GM12801 (cell line): ENCODE data around the gene TSPAN4.

Experiments used
- CTCF ChIP-seq: IDR thresholded peaks from one replicate; pipeline ENCODE4 v1.5.1; 2011; ENCODE audit warnings: control low read depth; ENCODE audit not compliant: insufficient read length; ENCODE audit errors: extremely low read depth

The TSPAN4 gene

GRCh38 chr11:802018-802617 is 40.5 kb upstream of the TSPAN4 start:
- TF ChIP-seq CTCF: no peak

- no peak for TF ChIP-seq CTCF
Observed at GRCh38 chr11:802693-803466, 39.8 kb upstream of the TSPAN4 start.

GRCh38 chr11:803467-803742 is 39.2 kb upstream of the TSPAN4 start:
- no peak for TF ChIP-seq CTCF

- no peak for TF ChIP-seq CTCF
Observed at GRCh38 chr11:803770-804598, 38.7 kb upstream of the TSPAN4 start.

- no peak for TF ChIP-seq CTCF
Observed at GRCh38 chr11:804599-804964, 38.1 kb upstream of the TSPAN4 start.

- TF ChIP-seq CTCF: no peak
Observed at GRCh38 chr11:808427-809286, 34.0 kb upstream of the TSPAN4 start.

- TF ChIP-seq CTCF: no peak
Observed at GRCh38 chr11:809287-810039, 33.2 kb upstream of the TSPAN4 start, which contains the start of gene RPLP2. Gene RPLP2, plus strand, starts transcription at chr11:809967. Its CDS starts 268 bp downstream, at chr11:810235.
